HepG2 (cell line): Measurements from ENCODE around the gene UTRN. TPM values are rescaled to one million over a fixed set of nuclear protein-coding genes. Genes with fewer than 3 reads are reported as not detected.

Experiments
- AHR ChIP-seq: IDR thresholded peaks from 2 replicates; pipeline ENCODE4 v1.6.1; 2018; ENCODE audit warnings: missing genetic modification reagents, missing compliant biosample characterization
- HHEX ChIP-seq: IDR thresholded peaks from 2 replicates; pipeline ENCODE4 v1.6.1; 2016; ENCODE audit warnings: control low read depth
- HOXA3 ChIP-seq: sonication (generic); formaldehyde crosslinking; IDR thresholded peaks from 2 replicates; pipeline ENCODE4 v1.5.0; 2020; ENCODE audit warnings: missing genetic modification reagents
- KDM3A ChIP-seq: IDR thresholded peaks from 2 replicates; pipeline ENCODE4 v1.6.1; 2018; ENCODE audit warnings: low read depth, missing compliant biosample characterization
- KLF12 ChIP-seq: sonication (generic); formaldehyde crosslinking; IDR thresholded peaks from 2 replicates; pipeline ENCODE4 v1.4.0; 2020; ENCODE audit warnings: missing genetic modification reagents, borderline replicate concordance
- MLXIP ChIP-seq: sonication (generic); formaldehyde crosslinking; IDR thresholded peaks from 2 replicates; pipeline ENCODE4 v1.9.0; 2021; ENCODE audit warnings: missing genetic modification reagents, borderline replicate concordance
- NAIF1 ChIP-seq: sonication (generic); formaldehyde crosslinking; IDR thresholded peaks from 2 replicates; pipeline ENCODE4 v1.5.0; 2020; ENCODE audit warnings: mild to moderate bottlenecking, missing genetic modification reagents, borderline replicate concordance
- SOX13 ChIP-seq, 3 experiments: fragments of 450-650 bp in 1 of 3; sonication (generic) in 1 of 3; formaldehyde crosslinking in 1 of 3; IDR thresholded peaks in 2 of 3; conservative IDR thresholded peaks in 1 of 3; 2 replicates each; pipeline versions ENCODE4 v1.5.0 to v1.6.1; 2016 to 2020; ENCODE audit warnings: antibody characterized with exemption in 1 of 3, mild to moderate bottlenecking in 1 of 3, missing compliant biosample characterization in 1 of 3, missing genetic modification reagents in 1 of 3, moderate library complexity in 1 of 3
- SSRP1 ChIP-seq: IDR thresholded peaks from 2 replicates; pipeline ENCODE4 v1.6.1; 2016; ENCODE audit warnings: control low read depth
- ZBTB7B ChIP-seq: sonication (generic); formaldehyde crosslinking; IDR thresholded peaks from 2 replicates; pipeline ENCODE4 v1.4.0; 2020; ENCODE audit warnings: missing genetic modification reagents
- ZMYM3 ChIP-seq: sonication (generic); formaldehyde crosslinking; IDR thresholded peaks from 2 replicates; pipeline ENCODE4 v1.5.1; 2020; ENCODE audit warnings: mild to moderate bottlenecking, missing genetic modification reagents
- ZNF503 ChIP-seq: sonication (generic); formaldehyde crosslinking; IDR thresholded peaks from 2 replicates; pipeline ENCODE4 v1.4.0; 2020; ENCODE audit warnings: missing genetic modification reagents
- ZNF563 ChIP-seq: sonication (generic); formaldehyde crosslinking; IDR thresholded peaks from 2 replicates; pipeline ENCODE4 v1.8.0; 2022; ENCODE audit warnings: mild to moderate bottlenecking, moderate library complexity, missing genetic modification reagents
- ZNF609 ChIP-seq: sonication (generic); formaldehyde crosslinking; IDR thresholded peaks from 2 replicates; pipeline ENCODE4 v1.4.0; 2020; ENCODE audit warnings: mild to moderate bottlenecking, missing genetic modification reagents, borderline replicate concordance
- ZNF644 ChIP-seq: IDR thresholded peaks from 2 replicates; pipeline ENCODE4 v1.6.1; 2016; ENCODE audit warnings: low read depth
- ZNF691 ChIP-seq: sonication (generic); formaldehyde crosslinking; IDR thresholded peaks from 2 replicates; pipeline ENCODE4 v1.4.0; 2020; ENCODE audit warnings: missing genetic modification reagents, low read depth, mild to moderate bottlenecking, borderline replicate concordance
- ZNF776 ChIP-seq: sonication (generic); formaldehyde crosslinking; IDR thresholded peaks from 2 replicates; pipeline ENCODE4 v1.4.0; 2020; ENCODE audit warnings: mild to moderate bottlenecking, missing genetic modification reagents
- polyA plus RNA-seq, 8 experiments: library from polyadenylated mRNA; depleted of rRNA in 3 of 8; stranded (reverse) in 7 of 8; unstranded in 1 of 8; fragments of >200 nt; fragmentation: Illumina TruSeq in 4 of 8; extraction: Trizol in 4 of 8; gene quantifications; 2 replicates each; pipeline versions ENCODE4 v1.2.1 to v1.2.3, GENCODE V29; 2011 to 2016; ENCODE audit warnings: low read depth in 4 of 8, missing spikeins in 1 of 8, mixed read lengths in 1 of 8; ENCODE audit not compliant: insufficient read depth in 1 of 8
- total RNA-seq, 5 experiments: library from RNA; depleted of rRNA; stranded (reverse); fragments of >200 nt; fragmentation: Illumina TruSeq; extraction: Trizol; gene quantifications; 2 replicates each; pipeline ENCODE4 v1.2.3, GENCODE V29; 2016; ENCODE audit warnings: low read depth in 1 of 5

UTRN gene
- total and polyA plus RNA-seq, 2 of the 13 experiments (the other 11 are each of a cell fraction or from before 2014, with no cell fraction given): 102 to 116 TPM

GRCh38 chr6:144315981-144316861, 31.1 kb downstream of the UTRN start (continued):
- TF ChIP-seq ZNF503 (CRISPR knock-in tag) (peak; percentile 95), SSRP1 (CRISPR knock-in tag) (peak; percentile 9; the same call in 1 of the 2 replicates), ZNF776 (CRISPR knock-in tag) (no peak), MLXIP (CRISPR knock-in tag) (0 out of 2 replicates have a peak, but pooled peaks have one; percentile 24), KLF12 (0 out of 2 replicates have a peak, but pooled peaks have one; percentile 53), NAIF1 (CRISPR knock-in tag) (0 out of 2 replicates have a peak, but pooled peaks have one; percentile 59), ZBTB7B (peak; percentile 89), SOX13 (IDR thresholded peaks at IDR 0.05) (0 out of 2 replicates have a peak, but pooled peaks have one; percentile 41), SOX13 (CRISPR knock-in tag; conservative IDR thresholded peaks at IDR 0.05 in 1 of 2, IDR thresholded peaks at IDR 0.05 in 1 of 2) (peak in 1 of 2 experiments; percentile 91; a peak in 2 of 4 replicates), HOXA3 (CRISPR knock-in tag) (peak; percentile 55; the same call in 1 of the 2 replicates), KDM3A (CRISPR knock-in tag) (no peak), ZNF563 (CRISPR knock-in tag) (no peak), AHR (CRISPR knock-in tag) (no peak), ZNF609 (CRISPR knock-in tag) (peak; percentile 99), ZNF691 (CRISPR knock-in tag) (peak; percentile 14; the same call in 1 of the 2 replicates), HHEX (CRISPR knock-in tag) (peak; percentile 97), ZMYM3 (CRISPR knock-in tag) (peak; percentile 98), ZNF644 (CRISPR knock-in tag) (peak; percentile 37; the same call in 1 of the 2 replicates)
